ENCODE results near the gene UFSP2.

UFSP2 gene

GRCh38 chr4:185424905-185425646, 688 bp downstream of the UFSP2 start:
- no peak for DNase-seq

DNA sequence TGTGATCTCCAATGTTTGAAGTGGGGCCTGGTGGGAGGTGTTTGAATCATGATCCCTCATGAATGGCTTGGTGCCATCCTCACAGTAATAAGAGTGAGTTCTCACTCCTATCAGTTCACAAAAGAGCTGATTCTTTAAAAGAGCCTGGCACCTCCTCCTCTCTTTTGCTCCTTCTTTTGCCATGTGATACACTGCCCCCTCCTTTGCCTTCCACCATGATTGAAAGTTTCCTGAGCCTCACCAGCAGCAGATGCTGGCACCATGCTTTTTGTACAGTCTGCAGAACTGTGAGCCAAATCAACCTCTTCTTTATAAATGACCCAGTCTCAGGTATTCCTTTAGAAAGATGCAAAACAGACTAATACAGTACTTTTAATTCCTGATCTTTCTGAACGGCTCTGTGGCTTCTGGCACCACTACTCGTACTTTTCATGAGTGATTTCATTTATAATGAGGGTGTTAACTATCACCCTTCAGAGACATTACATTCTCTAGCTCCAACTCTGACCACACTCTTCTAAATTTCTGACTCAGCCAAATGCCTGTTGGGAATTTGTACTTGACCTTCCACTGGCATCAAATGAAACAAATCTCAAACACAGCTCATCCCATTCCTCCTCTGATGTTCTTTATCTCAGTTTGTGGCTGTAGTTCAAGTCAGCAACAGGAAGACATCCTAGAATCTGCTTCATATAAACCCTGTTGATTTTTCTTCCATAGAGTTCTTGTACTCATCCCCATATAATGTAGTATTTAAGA, 4.2 kb downstream of the UFSP2 start:
- DNase-seq = no peak

GRCh38 chr4:185416955-185417354, 8.8 kb downstream of the UFSP2 start:
- DNase-seq = no peak

GRCh38 chr4:185412412-185412811, 13.4 kb downstream of the UFSP2 start:
- no peak for DNase-seq

GRCh38 chr4:185411849-185412248, 13.9 kb downstream of the UFSP2 start:
- DNase-seq = no peak

DNA sequence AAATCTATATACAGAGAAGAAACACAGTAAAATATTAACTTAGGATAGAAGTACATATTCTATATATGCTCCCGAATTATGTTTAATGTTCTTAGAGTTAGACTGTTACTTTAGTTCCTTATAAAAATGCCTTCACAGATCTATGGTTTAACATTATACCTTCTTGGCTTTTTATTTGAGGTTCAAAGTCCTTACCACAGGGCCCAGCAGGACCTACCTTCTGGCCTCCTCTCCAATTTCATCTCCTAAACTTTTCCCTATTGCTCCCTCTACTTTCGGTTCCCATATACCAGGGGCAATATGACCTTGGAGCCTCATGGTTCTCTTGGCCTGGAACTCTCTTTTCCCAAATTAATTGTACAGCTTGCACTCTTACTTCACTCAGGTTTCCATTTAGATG, 17.3 kb downstream of the UFSP2 start:
- no peak for DNase-seq

GRCh38 chr4:185405296-185405999, 20.3 kb downstream of the UFSP2 start:
- no peak for DNase-seq

DNA sequence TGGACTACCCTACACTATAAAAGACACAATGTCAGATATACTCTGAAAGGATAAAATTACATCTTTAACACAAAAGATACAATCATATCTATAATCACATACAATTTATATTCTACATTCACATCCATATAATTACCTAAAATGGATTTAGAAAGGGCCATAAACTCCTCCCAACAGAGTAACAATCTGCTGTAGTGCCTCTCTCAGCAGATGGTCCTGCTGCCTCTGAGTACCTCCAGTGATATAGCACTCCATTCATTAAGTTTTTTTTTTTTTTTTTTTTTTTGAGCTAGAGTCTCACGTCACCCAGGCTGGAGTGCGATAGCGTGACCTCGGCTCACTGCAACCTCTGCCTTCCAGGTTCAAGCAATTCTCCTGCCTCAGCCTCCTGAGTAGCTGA, 21.7 kb downstream of the UFSP2 start:
- DNase-seq = no peak

DNA sequence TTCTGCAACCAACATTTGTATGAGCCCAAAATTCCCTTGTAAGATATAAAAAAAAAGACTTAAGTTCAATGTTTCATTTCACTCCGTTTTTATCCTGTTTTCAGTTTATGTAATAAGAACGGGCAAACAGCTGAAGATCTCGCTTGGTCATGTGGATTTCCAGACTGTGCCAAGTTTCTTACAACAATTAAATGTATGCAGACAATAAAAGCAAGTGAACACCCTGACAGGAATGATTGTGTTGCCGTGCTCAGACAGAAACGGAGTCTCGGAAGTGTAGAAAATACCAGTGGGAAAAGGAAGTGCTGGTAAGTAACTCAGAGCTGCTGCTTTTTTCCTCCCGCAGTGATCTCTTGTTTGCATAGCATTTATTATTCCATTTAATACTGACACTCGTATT, 26.3 kb downstream of the UFSP2 start:
- no peak for DNase-seq

GRCh38 chr4:185398618-185399017, 27.1 kb downstream of the UFSP2 start:
- no peak for DNase-seq

- DNase-seq = peak; percentile 53 to 55
Measured at GRCh38 chr4:185396724-185397385, 28.9 kb downstream of the UFSP2 start, which contains the start of gene ANKRD37. Gene ANKRD37, plus strand, starts transcription at chr4:185396841. Its CDS starts 83 bp downstream, at chr4:185396924.

- peak; percentile 60 to 82 for DNase-seq
Measured at GRCh38 chr4:185395956-185396723, 29.6 kb downstream of the UFSP2 start.

GRCh38 chr4:185395238-185395955, 30.4 kb downstream of the UFSP2 start, which contains the start of gene LRP2BP:
Gene LRP2BP, minus strand, starts transcription at chr4:185395924. Its CDS starts 17,738 bp downstream, at chr4:185378186.
- no peak for DNase-seq

DNA sequence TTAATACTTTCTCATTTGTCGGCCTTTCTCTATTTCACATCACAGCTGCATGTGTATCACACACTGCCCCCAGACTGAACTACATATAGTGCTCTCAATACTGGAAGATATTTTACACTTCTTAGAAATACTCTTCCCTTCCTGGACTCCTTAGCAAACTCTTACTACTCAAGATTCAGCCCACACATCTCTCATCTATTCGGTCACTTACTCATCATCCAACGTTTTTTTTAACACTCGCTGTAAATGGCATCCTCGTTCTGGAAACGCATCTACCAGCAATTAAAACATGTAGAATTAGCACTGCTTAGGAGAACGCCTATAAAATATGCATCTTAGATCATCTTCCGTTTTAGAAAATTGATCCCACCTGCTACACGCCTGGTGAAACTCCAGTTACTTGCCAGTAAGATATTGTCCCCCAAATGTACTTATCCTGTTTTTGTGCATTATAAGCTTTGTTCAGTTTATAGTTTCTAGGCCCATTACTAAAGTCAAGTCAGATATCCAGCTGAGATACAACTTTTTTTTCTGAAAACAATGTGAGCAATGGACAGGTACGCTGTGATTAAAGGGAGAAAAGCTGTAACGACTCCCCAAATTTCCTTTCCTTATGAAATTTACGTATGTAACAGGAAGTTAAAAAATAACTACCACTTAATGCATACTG, 31.1 kb downstream of the UFSP2 start:
- DNase-seq = no peak

DNA sequence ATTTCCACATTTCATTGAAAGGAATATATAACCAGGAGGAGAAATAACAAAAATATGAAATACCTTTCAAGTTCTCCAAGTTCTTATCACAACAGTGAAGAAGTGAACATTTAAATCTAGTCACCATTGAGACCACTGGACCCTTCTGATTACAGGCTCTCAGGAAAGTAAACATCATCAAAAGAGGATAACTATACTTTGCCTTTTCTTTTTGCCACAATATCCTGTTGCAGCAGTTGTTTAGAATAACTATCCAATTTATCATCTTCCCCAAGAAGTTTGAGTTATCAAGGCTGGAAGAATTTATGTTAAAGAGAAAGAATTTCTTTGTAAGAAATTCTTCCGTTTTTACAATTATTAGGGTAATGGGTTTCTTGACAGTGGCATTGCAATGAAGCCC, 33.6 kb downstream of the UFSP2 start:
- DNase-seq = no peak

GRCh38 chr4:185390941-185391340, 34.8 kb downstream of the UFSP2 start:
- DNase-seq = no peak

DNA sequence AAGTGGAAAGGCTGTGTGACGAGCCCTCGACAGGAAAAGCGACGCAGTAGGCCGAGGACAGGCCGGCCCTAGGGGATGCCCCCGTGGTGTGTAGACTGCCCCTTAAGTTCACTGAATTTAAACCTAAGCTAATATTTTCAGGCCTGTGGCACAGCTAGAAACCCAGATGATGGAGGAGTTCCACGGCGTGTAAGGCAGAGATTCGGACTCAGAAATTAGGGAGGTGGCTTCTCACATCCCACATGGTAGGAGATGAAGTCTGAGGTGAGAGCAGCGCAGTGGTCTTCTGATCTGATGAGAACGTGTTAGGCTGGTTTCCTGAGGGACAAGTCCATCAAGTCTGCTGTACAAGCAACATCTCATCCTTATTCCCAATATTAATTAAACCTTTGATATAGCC, 37.8 kb downstream of the UFSP2 start:
- DNase-seq = no peak

DNA sequence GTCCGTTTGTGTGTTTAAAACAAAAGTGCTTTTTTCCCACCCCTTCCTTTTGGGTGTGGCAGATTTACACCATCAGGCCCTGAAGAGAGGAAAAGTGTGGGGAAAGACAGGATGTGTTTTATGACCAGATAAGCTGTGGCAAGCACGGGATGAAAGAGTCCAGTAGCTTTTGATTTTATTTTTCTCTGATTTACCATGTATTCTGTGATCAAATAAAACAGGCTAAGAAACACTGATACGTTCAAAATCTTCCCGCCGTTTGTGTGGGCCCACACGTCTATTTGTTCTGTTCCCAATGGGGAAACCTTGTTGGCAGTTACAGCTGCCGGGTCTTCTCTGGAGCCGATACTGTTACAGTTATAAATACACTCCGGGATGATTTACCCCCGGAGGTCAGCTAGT, 40.8 kb downstream of the UFSP2 start:
- peak in 1 of 2 experiments; percentile 1 for DNase-seq

- DNase-seq = no peak
Measured at GRCh38 chr4:185384061-185384460, 41.7 kb downstream of the UFSP2 start.

GRCh38 chr4:185383451-185383850, 42.3 kb downstream of the UFSP2 start:
- no peak for DNase-seq

DNA sequence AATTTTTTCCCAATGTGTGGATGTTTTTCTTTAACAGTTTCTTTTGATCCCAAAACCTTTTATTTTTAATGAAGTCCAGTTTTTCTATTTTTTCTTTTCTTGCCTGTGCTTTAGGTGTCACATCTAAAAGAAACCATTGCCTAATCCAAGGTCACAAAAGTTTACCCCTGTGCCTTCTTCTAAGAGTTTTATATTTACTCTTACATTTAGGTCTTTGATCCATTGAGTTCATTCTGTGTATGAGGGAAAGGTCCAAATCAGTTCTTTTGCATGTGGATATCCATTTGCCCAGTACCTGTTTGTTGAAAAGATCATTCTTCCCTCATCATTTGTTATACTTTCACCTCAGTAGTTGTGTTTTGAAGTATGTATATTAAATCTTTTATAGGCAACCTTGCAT, 43.0 kb downstream of the UFSP2 start:
- no peak for DNase-seq
